Stimulated activated CD4-positive, alpha-beta T cell treated with anti-CD3 and anti-CD28 coated beads, Interleukin-2, amount 100 ng/mL, for 24 hours (primary cell): ENCODE results near the gene EIF5.

Experiments
- DNase-seq, 2 donors: peaks; one replicate each; pipeline ENCODE4 v3.0.0-alpha.2; 2020

The EIF5 gene

DNA sequence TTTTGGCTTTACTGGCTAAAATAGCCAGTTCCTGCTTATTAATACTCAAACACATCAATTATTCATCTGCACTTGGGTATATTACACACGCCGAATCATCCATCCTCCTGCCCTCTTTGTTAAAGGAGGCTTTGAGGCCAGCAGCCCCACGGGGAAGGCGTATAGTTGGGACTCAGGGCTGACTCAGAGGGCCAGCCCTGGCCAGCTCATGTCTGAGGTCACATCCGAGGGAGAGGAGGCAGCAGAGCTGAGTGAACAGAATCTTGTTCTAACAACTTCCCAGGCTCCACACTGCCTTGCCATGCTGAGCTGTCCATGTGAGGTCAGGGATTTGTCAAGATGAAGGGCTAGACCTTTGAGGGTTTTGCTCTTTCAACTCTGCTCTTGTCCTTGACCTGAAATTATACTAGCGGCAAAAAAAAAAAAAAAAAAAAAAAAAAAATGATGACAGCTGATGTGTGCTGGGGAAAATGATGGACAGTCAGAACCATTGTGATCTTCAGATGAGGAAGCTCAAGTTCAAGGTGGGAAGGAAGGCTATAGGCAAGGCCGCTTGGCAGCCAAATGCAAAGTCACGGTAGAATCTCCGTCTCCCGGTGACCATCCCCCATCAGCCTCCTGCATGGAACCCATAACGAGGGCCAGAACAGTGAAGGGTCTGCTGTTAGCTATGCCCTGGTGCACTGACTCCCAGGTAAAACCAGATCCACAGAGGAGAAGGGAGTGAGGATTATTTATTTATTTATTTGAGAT lies 38.7 kb downstream of the EIF5 start:
- DNase-seq: peak in 1 of 2 donors; percentile 18

DNA sequence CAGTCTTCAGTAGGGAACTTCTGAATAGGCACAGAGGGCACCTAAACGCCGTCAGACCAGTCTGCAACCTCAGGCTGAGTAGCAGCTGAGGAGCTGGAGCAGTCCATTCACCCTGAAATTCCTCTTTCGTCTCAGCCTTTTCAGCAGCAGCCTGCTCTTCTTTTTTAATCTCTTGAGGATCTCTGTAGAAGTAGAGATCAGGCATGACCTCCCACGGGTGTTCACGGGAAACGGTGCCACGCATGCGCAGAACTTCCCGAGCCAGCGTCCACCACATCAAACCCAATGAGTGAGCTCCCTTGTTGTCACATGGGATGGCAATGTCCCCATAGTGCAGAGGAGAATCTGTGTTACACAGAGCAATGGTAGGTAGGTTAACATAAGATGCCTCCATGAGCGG lies 40.1 kb downstream of the EIF5 start:
- no peak for DNase-seq

DNA sequence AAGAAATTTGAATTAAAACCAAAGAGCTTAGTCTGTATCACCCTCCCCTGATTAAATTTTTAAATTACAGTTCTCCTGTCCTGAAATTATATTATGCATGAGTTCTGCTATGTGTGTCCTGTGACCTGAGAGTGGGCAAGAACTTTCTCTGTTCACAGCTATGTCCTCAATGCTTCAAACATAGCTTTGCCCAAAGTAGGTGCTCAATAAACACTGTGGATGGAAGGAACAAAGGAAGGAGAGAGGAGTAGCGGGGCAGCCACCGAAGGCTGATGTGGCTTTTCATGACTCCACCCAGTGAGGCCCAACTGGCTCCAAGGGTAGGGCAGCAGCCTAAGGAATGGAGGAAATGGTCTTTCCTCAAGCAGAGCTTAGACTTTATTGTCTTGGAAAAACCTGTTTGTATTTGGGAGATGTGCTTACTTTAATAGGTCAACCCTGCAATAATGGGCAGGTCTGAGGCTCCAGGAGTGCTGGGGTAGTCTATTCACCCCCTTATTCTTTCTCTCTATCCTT lies 43.5 kb downstream of the EIF5 start:
- DNase-seq: no peak

DNA sequence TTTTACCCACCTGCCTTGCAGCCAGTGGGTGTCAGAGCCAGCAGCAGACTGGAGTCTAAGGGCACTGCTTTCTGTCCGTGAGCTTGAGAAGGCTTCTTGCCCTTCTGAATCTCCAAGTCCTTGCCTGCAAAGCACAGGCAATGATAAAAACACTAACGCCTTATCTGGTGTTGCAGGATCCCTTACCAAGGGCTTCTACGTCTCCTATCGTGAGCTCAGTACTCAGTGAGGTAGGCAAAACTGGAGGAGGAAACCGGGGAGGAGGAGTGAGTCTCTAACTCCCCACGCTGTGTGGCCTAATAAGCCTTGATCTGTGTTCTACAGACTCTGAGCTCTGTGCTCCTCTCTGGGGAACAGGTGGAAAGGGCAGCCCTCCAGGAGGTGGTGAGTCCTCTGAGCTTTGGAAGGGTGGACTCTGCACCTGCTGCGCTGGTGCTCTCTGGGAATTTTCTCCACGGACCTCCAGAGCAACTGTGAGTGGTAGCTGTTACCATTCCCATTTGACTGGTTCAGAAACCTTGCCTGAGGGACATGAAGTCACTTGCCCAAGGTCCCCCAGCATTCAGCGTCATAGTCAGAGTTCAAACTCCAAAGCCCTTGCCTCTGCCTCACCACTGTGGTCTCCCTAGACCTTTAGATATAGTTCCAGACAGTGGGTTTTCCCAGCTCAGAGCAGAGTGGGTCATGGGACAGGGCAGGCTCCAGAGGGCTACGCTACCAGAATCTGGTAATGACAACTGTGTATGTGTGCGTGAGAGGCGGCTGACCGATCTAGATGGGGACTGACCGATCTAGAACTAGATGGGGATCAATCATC lies 44.2 kb downstream of the EIF5 start:
- no peak for DNase-seq

DNA sequence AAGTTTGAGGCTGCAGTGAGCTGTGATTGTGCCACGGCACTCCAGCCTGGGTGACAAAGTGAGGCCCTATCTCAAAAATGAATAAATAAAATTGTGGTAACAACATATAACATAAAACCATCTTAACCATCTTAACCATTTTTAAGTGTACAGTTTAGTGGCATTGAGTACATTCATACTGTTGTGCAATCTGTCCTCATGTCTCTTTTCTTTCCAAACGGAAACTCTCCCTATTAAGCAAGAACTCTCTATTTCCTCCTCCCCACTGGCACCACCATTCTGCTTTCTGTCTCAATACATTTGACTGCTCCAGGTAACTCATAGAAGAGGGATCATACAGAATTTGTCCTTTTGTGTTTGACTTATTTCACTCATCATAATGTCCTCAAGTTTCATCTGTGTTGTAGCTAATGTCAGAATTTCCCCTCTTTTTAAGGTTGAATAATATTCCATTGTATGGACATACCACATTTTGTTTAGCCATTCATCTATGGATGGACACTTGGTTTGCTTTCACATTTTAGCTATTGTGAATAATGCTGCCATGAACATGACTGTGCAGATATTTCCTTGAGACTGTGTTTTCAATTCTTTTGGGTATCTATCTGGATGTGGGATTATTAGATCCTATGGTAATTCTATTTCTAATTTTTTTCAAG lies 46.8 kb downstream of the EIF5 start:
- no peak for DNase-seq

DNA sequence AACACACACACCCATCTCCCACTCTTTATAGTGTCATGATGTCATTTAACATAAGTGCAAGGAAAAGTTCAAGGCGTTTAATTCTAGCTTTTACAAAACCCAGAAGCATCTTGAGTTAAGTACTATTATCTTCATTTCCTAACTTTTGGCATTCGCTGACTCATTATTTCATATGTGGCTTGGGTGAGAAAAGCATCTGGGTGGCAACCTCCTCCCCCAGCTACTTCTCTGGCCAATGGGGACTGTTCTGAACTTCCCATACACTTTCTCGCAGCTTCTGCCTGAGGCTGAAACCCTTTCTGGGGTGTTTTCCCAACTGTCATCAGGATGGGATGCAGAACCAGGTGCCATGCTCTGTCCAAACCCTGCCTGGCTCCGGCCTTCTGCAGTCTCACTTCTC lies 48.3 kb downstream of the EIF5 start:
- DNase-seq: no peak

GRCh38 chr14:103384450-103385151 lies 50.6 kb downstream of the EIF5 start:
- DNase-seq: peak in 1 of 2 donors; percentile 3

- DNase-seq: peak; percentile 97
Measured at GRCh38 chr14:103385152-103385928, 51.3 kb downstream of the EIF5 start, which contains the start of gene MARK3. TSS of gene MARK3 (plus strand) at chr14:103385415. CDS start at chr14:103386030, 615 bp downstream.

DNA sequence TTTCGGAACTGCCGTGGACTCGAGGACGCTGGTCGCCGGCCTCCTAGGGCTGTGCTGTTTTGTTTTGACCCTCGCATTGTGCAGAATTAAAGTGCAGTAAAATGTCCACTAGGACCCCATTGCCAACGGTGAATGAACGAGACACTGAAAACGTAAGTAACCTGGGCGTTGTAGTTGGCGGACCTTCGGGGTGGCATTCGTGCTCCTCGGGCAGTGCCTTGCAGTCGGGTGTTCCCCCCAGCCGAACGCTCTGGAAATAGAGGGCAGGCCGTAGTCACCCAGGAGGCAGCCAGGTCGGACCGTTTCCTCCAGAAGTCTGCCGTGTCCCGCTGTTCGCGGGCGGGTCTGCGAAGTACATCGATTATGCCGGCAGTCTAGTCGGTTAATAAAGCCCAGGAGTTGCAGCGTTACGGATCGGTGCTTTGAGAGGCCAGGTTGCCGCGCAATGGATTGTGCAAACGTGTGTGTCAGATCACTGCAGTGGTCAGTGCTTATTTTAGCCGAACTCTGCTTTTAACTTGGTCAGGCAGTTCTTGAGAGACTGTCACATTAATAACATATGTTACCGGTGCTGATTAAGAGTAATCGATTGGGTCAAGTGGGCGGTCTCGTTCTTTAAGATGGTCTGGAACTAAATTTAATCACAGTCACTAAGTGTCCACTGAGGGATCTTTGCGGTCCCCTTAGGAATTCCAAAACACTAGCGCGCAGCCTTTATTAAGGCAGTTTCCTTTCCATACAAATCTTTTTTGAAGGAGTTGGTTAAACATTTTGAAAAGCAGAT lies 52.1 kb downstream of the EIF5 start:
- peak; percentile 41 for DNase-seq

GRCh38 chr14:103386713-103387329 lies 52.8 kb downstream of the EIF5 start:
- DNase-seq: no peak

DNA sequence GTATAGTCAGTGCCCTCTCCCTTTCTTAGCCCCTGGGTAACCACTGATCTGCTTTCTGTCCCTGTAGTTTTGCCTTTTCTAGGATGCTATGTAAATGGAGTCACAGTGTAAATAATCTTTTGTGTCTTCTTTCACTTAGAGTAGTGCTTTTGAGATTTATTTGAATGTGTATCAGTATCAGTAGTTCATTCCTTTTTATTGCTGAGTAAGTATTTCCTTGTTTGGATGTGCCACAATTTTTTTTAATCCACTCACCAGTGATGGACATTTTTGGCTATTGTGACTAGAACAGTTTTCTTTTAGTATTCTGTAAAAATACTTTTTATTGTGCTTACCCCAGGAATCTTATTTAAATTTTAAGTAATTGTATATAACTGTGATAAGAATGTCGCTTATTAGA lies 54.6 kb downstream of the EIF5 start:
- no peak for DNase-seq

DNA sequence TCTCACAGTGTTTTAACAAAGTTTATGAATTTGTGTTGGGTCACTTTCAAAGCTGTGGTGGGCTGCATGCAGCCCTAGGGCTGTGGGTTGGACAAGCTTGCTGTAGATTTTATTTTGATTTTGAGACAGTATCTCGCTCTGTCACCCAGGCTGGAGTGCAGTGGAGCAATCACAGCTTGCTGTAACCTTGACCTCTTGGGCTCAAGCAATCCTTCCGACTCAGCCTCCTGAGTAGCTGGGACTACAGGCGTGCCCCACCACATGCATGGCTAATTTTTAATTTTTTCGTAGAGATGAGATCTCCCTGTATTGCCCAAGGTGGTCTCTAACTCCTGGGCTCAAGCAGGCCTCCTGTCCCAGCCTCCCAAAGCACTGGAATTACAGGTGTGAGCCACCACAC lies 56.6 kb downstream of the EIF5 start:
- DNase-seq: no peak

DNA sequence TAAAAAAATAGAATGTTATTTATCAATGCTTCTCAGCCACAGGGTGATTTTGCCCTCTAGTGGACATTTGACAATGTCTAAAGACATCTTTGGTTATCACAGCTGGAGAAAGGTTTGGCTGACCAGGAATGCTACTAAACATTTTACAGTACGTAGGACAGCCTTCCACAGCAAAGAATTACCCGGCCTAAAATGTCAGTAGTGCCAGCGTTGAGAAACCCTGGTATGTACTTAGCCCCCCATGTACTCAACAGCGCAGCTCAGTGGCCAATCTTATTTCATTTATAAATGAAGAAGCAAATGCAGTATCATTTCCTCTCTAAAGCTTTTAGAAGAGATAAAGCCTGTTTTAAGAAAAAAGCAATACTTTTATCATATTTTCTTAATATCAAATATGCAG lies 57.0 kb downstream of the EIF5 start:
- DNase-seq: peak; percentile 30 to 48

DNA sequence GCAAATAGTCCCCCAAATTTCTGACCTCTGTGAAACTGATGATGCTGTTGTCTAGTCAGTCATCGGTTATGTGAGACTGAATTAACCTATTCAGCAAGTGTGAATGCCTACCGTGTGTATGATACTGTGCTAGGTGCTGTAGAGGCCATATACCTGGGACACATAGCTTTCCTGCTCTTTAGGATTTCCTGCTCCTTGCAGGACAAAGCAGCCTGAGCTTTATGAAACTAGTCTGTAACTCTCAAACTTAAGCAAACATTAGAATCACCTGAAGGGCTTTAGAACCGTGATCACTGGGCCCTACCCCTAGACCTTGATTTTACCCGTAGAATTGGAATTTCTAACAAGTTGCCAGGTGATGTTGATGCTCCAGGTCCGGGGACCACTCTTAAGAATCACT lies 58.1 kb downstream of the EIF5 start:
- DNase-seq: no peak

- no peak for DNase-seq
Measured at GRCh38 chr14:103392572-103392971, 58.5 kb downstream of the EIF5 start.

DNA sequence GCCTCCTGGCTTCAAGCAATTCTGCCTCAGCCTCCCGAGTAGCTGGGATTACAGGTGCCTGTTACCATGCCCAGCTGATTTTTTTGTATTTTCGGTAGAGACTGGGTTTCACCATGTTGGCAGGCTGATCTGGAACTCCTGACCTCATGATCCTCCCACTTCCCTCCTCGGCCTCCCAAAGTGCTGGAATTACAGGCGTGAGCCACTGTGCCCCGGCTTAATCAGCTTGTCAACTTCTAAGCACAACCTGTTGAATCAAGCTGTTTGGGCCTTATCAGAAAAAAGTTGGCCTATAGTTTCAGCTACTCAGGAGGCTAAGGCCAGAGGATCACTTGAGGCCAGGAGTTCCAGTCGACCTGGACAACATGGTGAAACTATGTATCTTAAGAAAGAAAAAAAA lies 59.0 kb downstream of the EIF5 start:
- DNase-seq: no peak

GRCh38 chr14:103393676-103394626 lies 59.9 kb downstream of the EIF5 start:
- DNase-seq: no peak
